GM18507 (cell line): ENCODE results near the gene TENM4.

Experiments
- DNase-seq: peaks from one replicate; pipeline ENCODE4 v3.0.0; 2011; ENCODE audit warnings: low read depth; ENCODE audit not compliant: insufficient read length; ENCODE audit errors: extremely low spot score
- FAIRE-seq: peaks from 2 replicates; lab custom pipeline; 2011; peaks lifted over from hg19 to GRCh38; lab: Jason Lieb, UNC

TENM4 gene

DNA sequence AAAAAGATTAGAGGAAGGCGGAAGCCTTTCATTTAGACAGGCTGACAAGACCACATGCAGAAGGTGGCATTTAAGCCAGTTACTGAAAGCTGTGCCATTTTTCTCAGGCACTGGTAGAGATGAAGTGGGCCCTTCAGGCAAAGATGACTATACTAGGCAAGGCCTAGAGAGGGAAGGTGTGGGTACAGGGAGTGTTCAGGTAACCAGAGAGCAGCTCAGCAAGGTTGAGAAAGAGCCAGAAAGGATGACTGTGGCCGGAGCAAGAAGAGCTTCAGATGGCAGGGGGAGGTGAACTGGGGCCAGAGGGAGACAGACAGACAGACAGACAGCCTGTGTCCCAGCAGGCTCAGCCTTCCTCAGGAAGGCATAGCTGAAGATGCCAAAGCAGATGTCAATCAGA, 778.0 kb downstream of the TENM4 start:
- FAIRE-seq: no peak

GRCh38 chr11:78660471-78660870, 780.4 kb downstream of the TENM4 start:
- no peak for DNase-seq
- FAIRE-seq: no peak

More for the DNA sequence above, 778.0 kb downstream of the TENM4 start:
- DNase-seq: no peak

- FAIRE-seq (no peak), DNase-seq (no peak)
Measured at GRCh38 chr11:78659326-78660270, 781.2 kb downstream of the TENM4 start.

- DNase-seq: no peak
- no peak for FAIRE-seq
Measured at GRCh38 chr11:78657968-78658839, 782.6 kb downstream of the TENM4 start.

DNA sequence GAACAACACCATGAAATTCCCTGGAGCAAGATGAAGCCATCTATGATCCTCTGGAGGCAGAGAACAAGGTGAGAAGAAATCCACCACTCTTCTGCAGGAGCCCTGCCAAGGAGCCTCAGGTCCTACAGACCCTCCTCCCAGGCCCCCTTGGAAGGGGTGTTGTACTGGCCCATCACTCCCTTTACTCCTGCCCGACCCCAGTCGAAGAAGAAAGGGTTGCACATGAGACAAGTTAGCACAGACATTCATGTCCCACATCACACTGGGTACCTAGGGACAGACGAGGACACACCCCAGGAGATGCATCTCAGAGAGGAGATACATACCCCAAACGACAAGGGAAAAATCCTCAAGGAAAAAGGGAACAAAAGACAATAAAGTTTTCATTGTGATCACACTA, 783.4 kb downstream of the TENM4 start:
- no peak for FAIRE-seq

DNA sequence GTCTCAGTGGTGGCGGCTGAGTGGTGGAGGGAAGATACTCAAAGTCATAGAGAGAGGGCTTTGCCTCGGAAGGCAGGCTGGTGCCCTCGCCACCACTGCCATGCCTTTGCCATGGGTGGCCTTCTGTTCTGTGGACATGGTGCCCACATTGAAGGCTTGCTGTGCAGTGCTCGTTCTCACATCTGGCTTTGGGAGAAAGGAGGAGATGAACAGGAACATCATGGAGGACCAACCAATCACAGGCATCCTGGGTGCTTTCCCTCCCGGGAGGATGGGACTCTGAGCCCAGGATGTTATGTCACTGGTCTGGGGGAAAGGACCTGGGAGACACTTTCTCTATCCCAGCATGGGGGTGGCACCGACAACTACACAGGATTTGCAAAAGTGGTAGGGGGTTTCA, 783.8 kb downstream of the TENM4 start:
- DNase-seq (no peak), FAIRE-seq (no peak)

More for the DNA sequence above, 783.4 kb downstream of the TENM4 start:
- no peak for DNase-seq

- FAIRE-seq: no peak
Measured at GRCh38 chr11:78656327-78656726, 784.5 kb downstream of the TENM4 start.

DNA sequence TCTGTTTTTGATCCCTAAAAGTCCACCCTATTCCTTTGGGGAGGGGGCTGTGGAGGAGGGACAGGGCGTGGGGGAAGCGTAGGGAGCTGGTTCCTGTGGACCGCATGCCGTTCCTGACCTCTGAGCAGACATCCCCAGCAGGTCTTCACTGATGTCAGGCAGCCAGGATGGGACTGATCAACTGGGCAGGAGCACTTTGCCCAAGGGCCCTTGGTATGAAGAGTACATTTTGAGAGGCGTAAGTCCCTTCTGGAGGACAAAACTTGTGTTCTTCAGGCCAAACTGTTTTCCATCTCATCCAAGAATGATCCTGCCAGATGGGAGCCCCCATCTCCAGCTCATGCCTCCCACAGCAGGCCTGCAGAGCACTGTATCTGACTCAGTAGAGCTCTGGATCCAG, 785.3 kb downstream of the TENM4 start:
- no peak for FAIRE-seq
- DNase-seq: no peak

More at GRCh38 chr11:78656327-78656726, 784.5 kb downstream of the TENM4 start:
- DNase-seq: no peak

DNA sequence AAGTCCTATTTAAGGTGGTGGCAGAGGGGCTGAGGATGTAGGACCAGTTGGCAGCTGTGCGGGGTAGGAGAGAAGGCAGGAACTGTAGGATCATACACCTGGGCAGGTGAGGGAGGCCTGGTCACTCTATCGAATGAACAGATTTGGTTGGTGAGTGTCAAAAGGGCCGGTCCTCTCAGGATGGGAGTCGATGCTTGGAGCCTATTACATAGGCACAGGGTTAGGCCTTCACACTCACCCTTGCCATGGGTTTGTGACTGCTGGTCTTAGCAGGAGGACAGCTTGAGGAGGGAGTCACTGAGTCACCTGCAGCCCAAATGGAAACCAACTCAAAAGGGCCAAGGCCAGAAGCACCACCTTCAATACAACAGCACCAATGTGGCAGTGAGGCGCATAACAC, 786.0 kb downstream of the TENM4 start:
- DNase-seq: no peak
- FAIRE-seq: no peak

- FAIRE-seq: no peak
- DNase-seq: no peak
Measured at GRCh38 chr11:78654071-78654470, 786.8 kb downstream of the TENM4 start.

DNA sequence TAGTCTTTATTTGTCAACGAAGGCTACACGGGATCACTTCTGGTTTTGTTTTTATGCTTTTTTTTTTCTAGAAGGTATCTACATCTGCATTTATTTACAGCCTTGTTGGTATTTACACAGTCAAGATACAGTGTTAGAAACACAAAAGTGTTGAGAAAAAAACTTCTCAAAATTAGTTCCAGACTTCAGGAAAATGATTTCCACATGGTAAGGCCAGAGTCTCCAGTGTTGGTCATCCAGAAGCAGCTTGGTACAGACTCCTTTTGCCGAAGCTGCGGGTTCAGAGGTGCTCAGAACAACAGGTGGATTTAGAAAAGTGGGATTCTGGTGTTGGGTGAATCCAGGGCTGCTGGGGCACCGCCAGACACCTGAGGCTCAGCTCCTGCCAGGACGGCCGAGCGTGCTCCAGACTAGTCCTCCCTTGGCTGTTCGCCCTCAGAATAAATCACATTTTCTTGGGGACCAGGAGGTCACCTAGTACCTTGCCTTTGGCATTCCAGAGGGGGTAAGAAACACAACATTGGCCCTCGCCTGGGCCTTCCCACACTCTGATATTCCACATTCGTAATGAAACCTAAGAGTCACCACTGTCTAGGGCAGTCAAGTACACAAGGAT, 787.4 kb downstream of the TENM4 start:
- FAIRE-seq: no peak
- no peak for DNase-seq

DNA sequence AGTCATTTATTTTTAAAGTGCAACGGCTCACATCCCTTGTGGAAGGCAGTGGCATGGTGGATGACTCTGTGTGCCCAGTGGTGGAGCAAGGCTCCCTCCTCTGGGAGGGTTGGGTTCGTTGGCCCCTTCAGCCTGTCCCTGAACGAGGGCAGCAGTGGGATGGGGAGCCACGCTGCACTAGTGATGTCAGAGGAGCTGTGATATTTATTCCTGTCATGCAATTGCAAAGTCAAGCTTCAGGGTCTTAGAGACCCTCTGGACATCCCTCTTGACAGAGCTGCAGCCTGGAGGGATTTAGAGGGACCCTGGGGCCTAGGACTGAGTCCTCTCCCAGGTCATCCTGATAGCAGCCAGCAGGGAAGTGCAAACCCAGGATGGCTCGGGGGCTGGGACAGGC, 788.0 kb downstream of the TENM4 start:
- FAIRE-seq: no peak
- DNase-seq: no peak

DNA sequence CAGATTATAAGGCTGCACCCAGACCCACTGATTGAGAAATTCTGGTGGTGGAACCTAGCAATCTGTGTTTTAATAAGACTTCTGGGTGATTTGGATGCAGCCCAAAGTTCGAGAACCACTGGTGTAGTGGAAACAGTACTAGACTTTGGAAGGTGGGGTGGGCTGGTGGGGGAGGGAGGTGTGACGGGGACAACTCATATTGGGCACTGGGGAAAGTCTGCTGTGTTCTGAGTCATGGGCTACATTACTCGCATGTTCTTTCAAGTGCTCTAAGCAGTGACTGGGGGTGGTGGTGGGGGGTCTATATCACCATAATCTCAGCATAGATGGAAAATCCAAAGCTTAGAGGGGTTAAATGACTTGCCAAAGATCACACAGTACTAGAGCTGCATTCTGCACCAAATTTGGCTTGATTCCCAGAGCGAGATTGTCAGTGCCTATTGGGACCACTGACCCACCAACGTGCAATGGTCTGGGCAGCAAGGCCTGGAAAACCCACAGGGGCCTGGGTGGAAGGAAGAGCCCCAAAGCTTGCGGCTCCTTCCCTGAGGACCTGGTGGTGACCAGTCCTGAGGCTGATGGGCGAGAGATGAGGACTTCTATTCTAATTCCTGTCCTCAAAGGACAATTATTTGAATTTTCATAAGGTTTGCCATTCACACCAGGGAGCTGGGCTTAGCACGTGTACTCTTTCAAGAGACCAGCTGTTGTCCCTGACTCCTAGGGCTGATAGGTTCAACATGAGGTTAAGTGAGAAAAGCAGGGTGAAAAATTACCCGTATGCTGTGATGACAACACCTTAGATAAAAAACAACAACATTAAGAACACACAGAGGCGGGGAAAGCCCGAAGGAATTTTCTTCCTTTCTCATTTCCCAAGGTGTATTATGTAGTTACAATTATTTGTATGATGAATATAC, 788.6 kb downstream of the TENM4 start:
- no peak for FAIRE-seq
- DNase-seq: no peak

GRCh38 chr11:78651136-78651775, 789.6 kb downstream of the TENM4 start:
- FAIRE-seq (no peak), DNase-seq (no peak)

- no peak for FAIRE-seq
Measured at GRCh38 chr11:78649361-78650215, 791.2 kb downstream of the TENM4 start.

DNA sequence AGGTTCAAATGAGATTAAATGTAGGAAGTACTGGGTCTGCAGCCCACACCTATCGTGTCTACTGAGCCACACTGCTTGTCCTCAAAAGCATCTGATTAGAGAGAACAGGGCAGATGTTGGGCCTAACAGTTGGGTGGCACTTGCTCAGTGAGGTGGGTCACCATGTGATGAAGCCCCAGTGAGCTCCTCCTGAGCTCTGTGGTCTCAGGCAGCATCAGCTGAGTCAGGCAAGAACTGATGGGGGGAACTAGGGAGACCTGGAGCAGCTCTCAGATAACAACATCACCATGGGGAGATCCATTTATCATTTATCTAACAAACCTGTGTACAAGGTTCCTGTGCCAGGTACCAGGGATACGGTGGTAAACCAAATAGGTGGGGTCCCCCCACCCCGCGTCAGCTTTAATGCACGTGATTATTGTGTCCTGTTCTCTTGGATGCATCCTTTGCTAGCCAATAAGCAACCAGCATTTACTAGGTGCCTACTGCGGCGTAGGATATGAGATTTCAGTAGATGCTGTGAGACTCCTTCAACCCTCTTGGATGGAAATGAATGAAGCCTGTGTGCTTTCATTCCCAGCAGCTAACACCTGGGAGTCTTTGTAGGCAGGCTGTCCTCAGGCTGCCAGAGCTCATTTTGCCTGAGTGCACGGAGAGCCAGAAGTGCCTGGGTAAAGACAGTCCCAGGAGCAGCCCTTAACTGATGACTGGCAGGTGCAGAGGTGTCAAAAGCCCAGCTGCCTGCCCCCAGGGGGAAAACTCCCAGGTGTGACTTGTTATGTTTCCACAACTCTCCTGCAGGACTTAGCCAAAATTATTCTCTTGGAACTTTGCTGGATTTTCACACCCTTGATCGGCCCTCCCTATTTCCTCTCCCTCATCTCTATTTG, 792.6 kb downstream of the TENM4 start:
- FAIRE-seq: no peak
- no peak for DNase-seq

More at GRCh38 chr11:78649361-78650215, 791.2 kb downstream of the TENM4 start:
- no peak for DNase-seq
